Neuronal stem cell (in vitro differentiated cells): ENCODE measurements around the gene PRR33.

Source experiments
- DNase-seq: peaks from one replicate; pipeline ENCODE4 v3.0.0-alpha.2; 2013; ENCODE audit warnings: low spot score
- H2AFZ ChIP-seq: one replicate; pipeline ENCODE4 v1.6.1; 2013; ENCODE audit warnings: mild to moderate bottlenecking, low read length, inconsistent platforms
- H2AK5ac ChIP-seq: 2 replicates; pipeline ENCODE4 v1.6.1; 2013; ENCODE audit warnings: low read depth, mild to moderate bottlenecking, inconsistent platforms, low read length, moderate library complexity, mixed read lengths
- H2BK120ac ChIP-seq: 2 replicates; pipeline ENCODE4 v1.6.1; 2013; ENCODE audit warnings: low read depth, mild to moderate bottlenecking, inconsistent platforms, low read length, moderate library complexity, mixed read lengths
- H2BK12ac ChIP-seq: one replicate; pipeline ENCODE4 v1.6.1; 2013; ENCODE audit warnings: low read length, inconsistent platforms
- H2BK15ac ChIP-seq: 2 replicates; pipeline ENCODE4 v1.6.1; 2013; ENCODE audit warnings: mild to moderate bottlenecking, low read length, inconsistent platforms, mixed read lengths
- H2BK5ac ChIP-seq: one replicate; pipeline ENCODE4 v1.6.1; 2013; ENCODE audit warnings: inconsistent platforms, mild to moderate bottlenecking, low read length, moderate library complexity
- H3K14ac ChIP-seq: one replicate; pipeline ENCODE4 v1.6.1; 2013; ENCODE audit warnings: low read length, inconsistent platforms
- H3K18ac ChIP-seq: 2 replicates; pipeline ENCODE4 v1.6.1; 2013; ENCODE audit warnings: low read length, inconsistent platforms
- H3K23ac ChIP-seq: 2 replicates; pipeline ENCODE4 v1.6.1; 2013; ENCODE audit warnings: low read depth, mild to moderate bottlenecking, mixed read lengths, low read length, inconsistent platforms; ENCODE audit not compliant: poor library complexity
- H3K27ac ChIP-seq: replicated peaks from 3 replicates; pipeline ENCODE4 v1.5.1; 2013; ENCODE audit warnings: low read length, inconsistent platforms
- H3K27me3 ChIP-seq, 3 experiments: 2 replicates each; pipeline ENCODE4 v1.6.1; 2013; ENCODE audit warnings: low read length in 3 of 3, mild to moderate bottlenecking in 2 of 3, inconsistent platforms in 1 of 3, low read depth in 1 of 3, mixed read lengths in 1 of 3, moderate library complexity in 1 of 3; ENCODE audit not compliant: control insufficient read depth in 3 of 3, insufficient read depth in 3 of 3
- H3K36me3 ChIP-seq, 2 donors: replicated peaks in 1 of 2; 2 replicates each; pipeline ENCODE4 v1.6.1; 2013; ENCODE audit warnings: low read length in 2 of 2; ENCODE audit not compliant: control insufficient read depth in 2 of 2, insufficient read depth in 2 of 2
- H3K4ac ChIP-seq: 2 replicates; pipeline ENCODE4 v1.6.1; 2013; ENCODE audit warnings: inconsistent platforms, mild to moderate bottlenecking, low read length, moderate library complexity
- H3K4me1 ChIP-seq, 2 donors: 1 replicate in 1 of 2; 2 replicates in 1 of 2; pipeline ENCODE4 v1.6.1; 2013; ENCODE audit warnings: low read length in 2 of 2, low read depth in 1 of 2; ENCODE audit not compliant: control insufficient read depth in 2 of 2, insufficient read depth in 1 of 2
- H3K4me2 ChIP-seq: one replicate; pipeline ENCODE4 v1.6.1; 2013; ENCODE audit warnings: mild to moderate bottlenecking, low read length, inconsistent platforms; ENCODE audit not compliant: insufficient read depth, poor library complexity, severe bottlenecking
- H3K4me3 ChIP-seq, 2 donors: 2 replicates each; pipeline ENCODE4 v1.5.1; 2013; ENCODE audit warnings: low read length in 2 of 2, mild to moderate bottlenecking in 2 of 2, inconsistent platforms in 1 of 2, moderate library complexity in 1 of 2
- H3K79me1 ChIP-seq: one replicate; pipeline ENCODE4 v1.6.1; 2013; ENCODE audit warnings: low read depth, mild to moderate bottlenecking, inconsistent platforms, low read length, moderate library complexity
- H3K9ac ChIP-seq: one replicate; pipeline ENCODE4 v1.6.1; 2013; ENCODE audit warnings: mild to moderate bottlenecking, low read depth, low read length, inconsistent platforms; ENCODE audit not compliant: poor library complexity
- H3K9me3 ChIP-seq, 2 donors: replicated peaks in 1 of 2; 2 replicates each; pipeline versions ENCODE3 to v1.6.1; 2013; ENCODE audit warnings: low read length in 2 of 2, mild to moderate bottlenecking in 2 of 2, inconsistent platforms in 1 of 2, low read depth in 1 of 2, mixed read lengths in 1 of 2, moderate library complexity in 1 of 2; ENCODE audit not compliant: control insufficient read depth in 2 of 2, insufficient read depth in 1 of 2
- H4K8ac ChIP-seq: one replicate; pipeline ENCODE4 v1.6.1; 2013; ENCODE audit warnings: low read depth, mild to moderate bottlenecking, inconsistent platforms, low read length, moderate library complexity
- H4K91ac ChIP-seq: one replicate; pipeline ENCODE4 v1.6.1; 2013; ENCODE audit warnings: low read length, low read depth, mild to moderate bottlenecking, inconsistent platforms; ENCODE audit not compliant: poor library complexity
- WGBS, 2 donors: extraction: QIAGEN DNeasy Blood & Tissue Kit; methylation state at CpG; one replicate each; pipeline ENCODE4 v1.1.7; 2013; ENCODE audit warnings: missing lambda C conversion rate in 2 of 2, mixed read lengths in 1 of 2; ENCODE audit not compliant: insufficient read length in 2 of 2, insufficient replicate concordance in 1 of 2; ENCODE audit errors: extremely low coverage in 2 of 2; 5-methylcytosine and 5-hydroxymethylcytosine counted together

PRR33 gene

GRCh38 chr11:1890856-1891830, 552 bp downstream of the PRR33 start:
- H4K8ac ChIP-seq = peak overlapping the region; percentile 43
- no peak overlapping the region for H3K27ac ChIP-seq
- no peak overlapping the region for H4K91ac ChIP-seq

GRCh38 chr11:1889941-1890855, 1.5 kb downstream of the PRR33 start:
- no peaks in the 10 kb centered on the region for H3K9me3 ChIP-seq
- H2AFZ ChIP-seq = no peak overlapping the region
- no peak overlapping the region for H3K4me2 ChIP-seq
- H3K14ac ChIP-seq = peak overlapping the region; percentile 89
- peak overlapping the region; percentile 72 for H4K91ac ChIP-seq
- H4K8ac ChIP-seq = no peak overlapping the region
- peak overlapping the region; percentile 97 for H2AK5ac ChIP-seq
- H3K23ac ChIP-seq = peak overlapping the region; percentile 89
- WGBS, 2 donors = no CpG with 5 or more reads among the region's 33 CpGs
- peak overlapping the region; percentile 81 for H2BK15ac ChIP-seq
- no peaks in the 10 kb centered on the region for H3K79me1 ChIP-seq
- no peak overlapping the region for H2BK120ac ChIP-seq
- peaks cover 0 to 25% (median 5%) of the 10 kb centered on the region in 3 experiments for H3K27me3 ChIP-seq
- H3K4ac ChIP-seq = no peak overlapping the region
- no peak overlapping the region for H3K27ac ChIP-seq
- H2BK12ac ChIP-seq = peak overlapping the region; percentile 90
- H2BK5ac ChIP-seq = peak overlapping the region; percentile 93
- H3K4me3 ChIP-seq = no peak overlapping the region
- peak overlapping the region; percentile 60 for H3K9ac ChIP-seq
- no peak for DNase-seq
- H3K18ac ChIP-seq = peak overlapping the region; percentile 76
- no peaks in the 10 kb centered on the region for H3K36me3 ChIP-seq
- no peaks in the 10 kb centered on the region for H3K4me1 ChIP-seq

More at GRCh38 chr11:1890856-1891830, 552 bp downstream of the PRR33 start:
- Histone ChIP-seq H2BK15ac (peak overlapping the region; percentile 89), H3K4ac (peak overlapping the region; percentile 84), H3K4me2 (no peak overlapping the region), H2AK5ac (peak overlapping the region; percentile 97), H2BK5ac (peak overlapping the region; percentile 93), H3K9me3 (no peaks in the 10 kb centered on the region), H3K14ac (peak overlapping the region; percentile 89), H3K9ac (peak overlapping the region; percentile 60), H3K27me3 (peaks cover 0 to 19% (median 0%) of the 10 kb centered on the region in 3 experiments), H3K18ac (peak overlapping the region; percentile 76), H2BK120ac (no peak overlapping the region), H3K4me1 (no peaks in the 10 kb centered on the region), H2AFZ (no peak overlapping the region), H3K23ac (peak overlapping the region; percentile 89), H3K4me3 (peak overlapping the region in 1 of 2 donors; percentile 6), H3K79me1 (no peaks in the 10 kb centered on the region), H2BK12ac (peak overlapping the region; percentile 90), H3K36me3 (no peaks in the 10 kb centered on the region)
- no CpG with 5 or more reads among the region's 34 CpGs for WGBS, 2 donors
- DNase-seq = no peak

- Histone ChIP-seq H4K91ac (no peak overlapping the region), H2AK5ac (peak overlapping the region; percentile 97), H2BK12ac (no peak overlapping the region), H2AFZ (no peak overlapping the region), H2BK15ac (no peak overlapping the region), H3K14ac (peak overlapping the region; percentile 89), H3K4ac (no peak overlapping the region), H2BK5ac (peak overlapping the region; percentile 24), H3K27me3 (peaks cover 0 to 25% (median 5%) of the 10 kb centered on the region in 3 experiments), H2BK120ac (no peak overlapping the region), H3K27ac (no peak overlapping the region), H3K23ac (no peak overlapping the region), H4K8ac (no peak overlapping the region), H3K4me1 (no peaks in the 10 kb centered on the region), H3K4me2 (no peak overlapping the region), H3K36me3 (no peaks in the 10 kb centered on the region), H3K4me3 (no peak overlapping the region), H3K79me1 (no peaks in the 10 kb centered on the region), H3K9me3 (no peaks in the 10 kb centered on the region), H3K9ac (no peak overlapping the region), H3K18ac (peak overlapping the region; percentile 48)
- no CpG with 5 or more reads among the region's 34 CpGs for WGBS, 2 donors
- DNase-seq = no peak
Measured at GRCh38 chr11:1889224-1889930, 2.3 kb downstream of the PRR33 start.
